ENCODE results near the gene MAP3K13.

Gene MAP3K13, protein sequence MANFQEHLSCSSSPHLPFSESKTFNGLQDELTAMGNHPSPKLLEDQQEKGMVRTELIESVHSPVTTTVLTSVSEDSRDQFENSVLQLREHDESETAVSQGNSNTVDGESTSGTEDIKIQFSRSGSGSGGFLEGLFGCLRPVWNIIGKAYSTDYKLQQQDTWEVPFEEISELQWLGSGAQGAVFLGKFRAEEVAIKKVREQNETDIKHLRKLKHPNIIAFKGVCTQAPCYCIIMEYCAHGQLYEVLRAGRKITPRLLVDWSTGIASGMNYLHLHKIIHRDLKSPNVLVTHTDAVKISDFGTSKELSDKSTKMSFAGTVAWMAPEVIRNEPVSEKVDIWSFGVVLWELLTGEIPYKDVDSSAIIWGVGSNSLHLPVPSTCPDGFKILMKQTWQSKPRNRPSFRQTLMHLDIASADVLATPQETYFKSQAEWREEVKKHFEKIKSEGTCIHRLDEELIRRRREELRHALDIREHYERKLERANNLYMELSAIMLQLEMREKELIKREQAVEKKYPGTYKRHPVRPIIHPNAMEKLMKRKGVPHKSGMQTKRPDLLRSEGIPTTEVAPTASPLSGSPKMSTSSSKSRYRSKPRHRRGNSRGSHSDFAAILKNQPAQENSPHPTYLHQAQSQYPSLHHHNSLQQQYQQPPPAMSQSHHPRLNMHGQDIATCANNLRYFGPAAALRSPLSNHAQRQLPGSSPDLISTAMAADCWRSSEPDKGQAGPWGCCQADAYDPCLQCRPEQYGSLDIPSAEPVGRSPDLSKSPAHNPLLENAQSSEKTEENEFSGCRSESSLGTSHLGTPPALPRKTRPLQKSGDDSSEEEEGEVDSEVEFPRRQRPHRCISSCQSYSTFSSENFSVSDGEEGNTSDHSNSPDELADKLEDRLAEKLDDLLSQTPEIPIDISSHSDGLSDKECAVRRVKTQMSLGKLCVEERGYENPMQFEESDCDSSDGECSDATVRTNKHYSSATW

DNA sequence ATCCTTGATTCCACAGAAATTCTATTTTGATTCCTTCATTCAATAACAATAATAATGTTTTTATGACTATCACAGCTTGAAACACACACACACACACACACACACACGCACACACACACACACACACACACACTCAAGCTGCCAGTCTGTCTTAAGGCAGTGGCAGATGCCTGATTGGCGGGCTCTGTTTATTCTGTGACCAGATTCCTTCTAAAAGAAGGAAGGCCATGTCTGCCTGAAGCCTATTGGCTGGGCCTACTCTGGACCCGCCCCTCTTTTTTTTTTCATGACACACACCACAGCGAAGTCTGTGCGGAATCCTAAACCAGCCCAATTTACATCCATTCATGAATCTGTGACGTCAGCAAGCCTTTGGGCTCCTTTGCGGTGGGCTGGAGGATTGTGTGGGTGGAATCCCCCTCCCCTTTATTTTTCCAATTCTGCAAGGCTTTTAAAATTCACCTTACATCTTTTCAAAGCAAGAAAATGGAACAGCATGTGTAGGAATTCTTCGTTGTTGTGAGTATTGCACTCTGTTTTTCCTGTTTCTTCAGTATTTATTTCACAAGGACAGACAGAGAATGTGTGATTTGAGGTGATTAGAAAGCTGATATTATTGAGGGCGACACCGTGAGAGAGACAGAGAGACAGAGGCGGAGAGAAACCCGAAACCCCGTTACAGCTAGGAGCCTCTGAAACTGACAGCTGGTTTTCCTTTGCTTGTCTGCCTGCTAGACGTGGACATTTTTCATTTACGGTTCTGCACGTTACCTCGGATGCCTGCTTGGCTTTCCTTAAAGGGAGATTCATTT, at the start of gene MAP3K13:
MAP3K13 (plus strand) TSS at position 287 of the 812 bp plus-strand sequence. CDS start 65,446 bp downstream, outside the sequence.
- DNase-seq (ENCODE audit: low read depth): peak; percentile 61

GRCh38 chr3:185313693-185314246, 49.2 kb upstream of the MAP3K13 start:
- no peak for DNase-seq (ENCODE audit: low read depth)

GRCh38 chr3:185316740-185317412, 46.1 kb upstream of the MAP3K13 start:
- DNase-seq (ENCODE audit: low read depth): no peak

GRCh38 chr3:185317674-185318073, 45.3 kb upstream of the MAP3K13 start:
- DNase-seq (ENCODE audit: low read depth): no peak

DNA sequence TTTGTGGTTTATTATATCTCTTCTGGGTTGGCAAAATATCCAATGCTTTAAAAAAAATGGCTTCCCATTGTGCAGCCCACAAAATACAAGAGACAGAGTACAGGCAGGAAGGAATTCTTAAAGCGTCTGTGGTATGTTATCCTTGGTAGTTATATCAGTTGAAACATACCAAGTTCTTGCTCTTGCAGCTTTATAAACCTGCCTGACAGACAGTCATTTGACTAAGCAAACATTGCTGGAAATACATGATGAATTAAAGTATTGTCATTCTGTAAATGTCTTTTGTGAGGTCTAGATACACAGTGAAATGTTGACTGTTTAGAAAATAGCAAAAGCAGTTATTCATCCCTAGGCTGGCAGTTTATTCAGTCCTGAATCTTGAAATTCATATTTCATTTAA, 44.8 kb upstream of the MAP3K13 start:
- no peak for DNase-seq (ENCODE audit: low read depth)

GRCh38 chr3:185319801-185320200, 43.1 kb upstream of the MAP3K13 start:
- DNase-seq (ENCODE audit: low read depth): no peak

- DNase-seq (ENCODE audit: low read depth): no peak
These were observed 42.0 kb upstream of the MAP3K13 start for GRCh38 chr3:185320949-185321348.

- no peak for DNase-seq (ENCODE audit: low read depth)
These were observed 40.7 kb upstream of the MAP3K13 start for GRCh38 chr3:185322101-185322719.

- DNase-seq (ENCODE audit: low read depth): no peak
These were observed 36.8 kb upstream of the MAP3K13 start for GRCh38 chr3:185325946-185326791.

GRCh38 chr3:185327062-185327461, 35.9 kb upstream of the MAP3K13 start:
- no peak for DNase-seq (ENCODE audit: low read depth)

DNA sequence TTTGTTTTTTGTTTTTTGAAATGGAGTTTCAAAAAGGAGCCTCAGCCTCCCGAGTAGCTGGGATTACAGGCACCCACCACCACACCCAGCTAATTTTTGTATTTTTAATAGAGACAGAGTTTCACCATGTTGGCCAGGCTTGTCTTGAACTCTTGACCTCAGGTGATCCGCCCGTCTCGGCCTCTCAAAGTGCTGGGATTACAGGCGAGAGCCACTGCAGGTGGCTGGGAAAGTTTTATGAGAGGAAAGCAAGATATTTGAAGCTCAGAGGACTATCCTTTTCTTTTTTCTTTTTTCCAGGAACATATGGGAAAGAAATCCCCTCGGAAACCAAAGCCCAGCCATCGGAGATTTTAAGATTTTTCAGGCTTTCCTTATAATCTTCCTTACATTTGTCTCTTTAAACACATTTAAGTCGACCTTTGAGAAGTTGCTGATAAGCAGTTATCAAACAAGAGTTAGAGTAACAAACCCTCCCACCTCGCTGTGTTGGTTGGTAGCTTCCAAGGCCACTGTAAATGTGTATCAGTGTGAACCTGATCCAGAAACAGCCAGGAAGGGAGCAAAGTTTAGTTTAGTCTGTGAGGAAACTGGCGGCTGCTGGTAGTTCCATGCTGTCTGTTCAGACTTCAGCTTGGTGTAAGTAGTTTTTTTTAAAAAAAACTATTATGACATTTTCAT, 34.5 kb upstream of the MAP3K13 start:
- no peak for DNase-seq (ENCODE audit: low read depth)

DNA sequence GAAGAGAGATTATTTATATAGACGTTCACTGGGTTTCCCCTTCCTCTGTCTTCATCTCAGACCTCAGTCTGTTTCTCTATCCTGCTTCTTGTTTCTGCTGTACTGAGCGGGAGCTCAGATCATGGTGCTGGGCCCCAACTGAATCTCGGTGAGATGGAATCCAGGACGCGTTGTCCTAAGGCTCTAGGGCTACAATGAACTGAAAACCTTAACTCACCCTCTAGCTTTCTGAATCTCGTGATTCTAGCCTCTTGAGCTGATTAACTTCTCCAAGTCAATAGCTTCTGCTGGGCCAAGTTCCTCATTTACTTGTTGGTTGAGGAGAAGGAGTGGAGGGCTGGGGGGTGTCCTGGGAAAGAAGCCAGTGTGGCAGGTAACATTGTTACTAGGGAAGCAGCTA, 32.7 kb upstream of the MAP3K13 start:
- DNase-seq (ENCODE audit: low read depth): no peak

GRCh38 chr3:185330644-185331043, 32.3 kb upstream of the MAP3K13 start:
- DNase-seq (ENCODE audit: low read depth): no peak

DNA sequence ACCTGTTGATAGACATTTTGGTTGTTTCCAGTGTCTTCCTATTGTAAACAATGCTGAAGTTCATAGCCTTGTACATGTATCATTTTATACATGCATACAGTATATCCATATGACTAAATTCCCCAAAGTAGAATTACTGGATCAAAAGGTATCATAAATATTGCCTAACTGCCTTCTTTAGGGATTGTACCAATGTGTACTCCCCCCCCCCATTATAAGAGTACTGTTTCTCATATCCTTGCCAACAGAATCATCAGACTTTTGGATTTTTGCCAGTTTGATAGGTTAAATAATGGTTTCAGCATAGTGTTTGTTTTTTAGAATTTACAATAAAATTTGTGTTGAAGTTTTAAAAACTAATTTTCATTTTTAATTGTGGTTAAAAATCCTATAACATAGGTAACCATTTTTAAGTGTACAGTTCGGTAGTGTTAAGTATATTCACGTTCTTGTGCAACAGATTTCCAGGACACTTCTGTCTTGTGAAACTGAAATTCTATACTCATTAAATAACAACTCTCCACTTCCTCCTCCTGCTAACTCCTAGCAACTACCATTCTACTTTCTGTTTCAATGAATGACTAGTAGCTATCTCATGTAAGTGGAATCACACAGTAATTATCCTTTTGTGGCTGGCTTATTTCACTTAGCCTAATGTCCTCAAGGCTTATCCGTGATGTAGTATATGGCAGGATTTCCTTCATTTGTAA, 30.8 kb upstream of the MAP3K13 start:
- DNase-seq (ENCODE audit: low read depth): no peak

DNA sequence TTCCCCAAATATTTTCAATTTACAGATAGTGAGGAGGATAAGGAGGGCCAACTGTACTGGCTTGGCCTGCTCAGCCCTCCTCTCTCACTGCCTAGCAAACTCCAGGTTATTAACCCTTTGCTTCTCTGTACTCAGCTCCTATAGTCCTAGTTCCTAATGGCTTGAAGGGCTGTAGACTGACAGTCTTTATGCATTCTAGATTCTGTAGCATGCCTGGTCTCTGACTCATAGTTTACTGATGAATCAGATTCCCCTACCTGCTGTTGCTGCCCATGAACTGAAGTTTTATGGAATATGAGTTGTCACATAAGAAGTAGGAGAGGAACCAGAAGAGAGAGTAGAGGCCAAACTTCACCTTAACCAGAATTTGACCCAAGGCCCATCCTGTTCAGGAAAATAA, 27.1 kb upstream of the MAP3K13 start:
- DNase-seq (ENCODE audit: low read depth): no peak

- DNase-seq (ENCODE audit: low read depth): no peak
These were observed 25.6 kb upstream of the MAP3K13 start for GRCh38 chr3:185337231-185337816.

DNA sequence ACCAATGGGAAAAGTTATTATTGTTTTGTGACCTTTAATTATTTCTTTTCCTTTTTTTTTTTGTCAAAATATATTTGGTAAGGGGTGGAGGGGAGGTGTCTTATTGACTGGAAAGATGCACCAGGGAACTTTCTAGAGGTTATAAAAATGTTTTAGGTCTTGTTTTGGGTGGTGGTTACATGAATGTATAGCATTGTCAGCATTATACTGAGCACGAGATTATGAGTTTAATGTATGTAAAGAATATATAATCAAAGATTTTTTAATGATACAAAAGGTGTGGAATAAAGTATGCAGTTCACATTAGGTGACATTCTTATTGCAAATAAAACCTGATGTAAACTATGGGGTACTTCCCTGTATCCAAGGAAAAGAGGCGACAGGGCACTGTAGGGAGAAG, 23.0 kb upstream of the MAP3K13 start:
- no peak for DNase-seq (ENCODE audit: low read depth)

- no peak for DNase-seq (ENCODE audit: low read depth)
These were observed 22.2 kb upstream of the MAP3K13 start for GRCh38 chr3:185340751-185341150.
